ENCODE measurements around the gene STX11. TPM values are rescaled to one million over a fixed set of nuclear protein-coding genes. Genes with fewer than 3 reads are reported as not detected.

Gene STX11
- total RNA-seq, 1 experiment from 2014 or later, result 0.17 TPM

DNA sequence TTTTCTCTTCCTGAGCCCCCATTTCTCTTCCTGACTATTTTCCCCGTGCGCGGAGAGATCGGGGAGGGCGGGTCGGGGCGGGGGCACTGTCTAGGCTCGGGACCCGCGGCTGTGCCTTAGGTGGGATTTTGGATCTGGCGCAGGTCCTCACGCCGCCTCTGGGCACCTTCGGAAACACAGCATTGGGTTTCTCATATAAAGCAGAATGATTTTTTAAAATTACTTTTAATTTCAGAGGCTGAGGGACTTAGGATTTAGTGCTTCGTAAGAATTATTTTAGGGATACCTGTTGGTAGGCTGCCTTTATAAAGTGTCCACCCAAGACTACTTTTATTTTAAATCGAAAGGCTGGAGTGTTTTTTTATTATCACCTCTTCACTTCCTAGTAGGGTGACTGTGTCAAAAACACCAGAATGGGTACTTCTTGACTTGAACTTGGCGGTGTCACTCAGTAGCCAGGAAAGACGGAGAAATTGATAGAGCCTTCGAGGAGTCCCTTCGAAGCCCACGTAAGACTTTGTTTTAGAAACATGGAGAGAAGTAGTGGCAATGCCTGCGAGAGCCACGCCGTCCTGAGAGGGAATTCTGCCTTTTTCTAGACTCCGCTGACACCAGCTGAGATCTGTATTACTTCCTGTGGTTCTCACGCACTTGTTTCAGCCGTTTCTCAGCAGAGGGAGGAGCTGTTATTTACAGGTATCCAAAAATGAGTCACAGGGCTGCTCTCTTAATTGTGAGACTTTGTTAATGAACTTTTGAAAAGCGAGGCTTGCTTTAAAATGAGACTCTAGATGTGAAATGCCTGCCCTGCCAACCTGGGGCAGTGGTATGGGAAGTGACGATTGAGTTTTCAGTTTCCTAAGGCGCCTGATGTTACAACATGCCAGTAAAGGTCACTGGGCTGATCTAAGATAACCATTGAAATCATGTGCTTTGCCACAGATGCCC is 667 bp downstream of the STX11 start (continued):
- TF ChIP-seq, protein P1, sequence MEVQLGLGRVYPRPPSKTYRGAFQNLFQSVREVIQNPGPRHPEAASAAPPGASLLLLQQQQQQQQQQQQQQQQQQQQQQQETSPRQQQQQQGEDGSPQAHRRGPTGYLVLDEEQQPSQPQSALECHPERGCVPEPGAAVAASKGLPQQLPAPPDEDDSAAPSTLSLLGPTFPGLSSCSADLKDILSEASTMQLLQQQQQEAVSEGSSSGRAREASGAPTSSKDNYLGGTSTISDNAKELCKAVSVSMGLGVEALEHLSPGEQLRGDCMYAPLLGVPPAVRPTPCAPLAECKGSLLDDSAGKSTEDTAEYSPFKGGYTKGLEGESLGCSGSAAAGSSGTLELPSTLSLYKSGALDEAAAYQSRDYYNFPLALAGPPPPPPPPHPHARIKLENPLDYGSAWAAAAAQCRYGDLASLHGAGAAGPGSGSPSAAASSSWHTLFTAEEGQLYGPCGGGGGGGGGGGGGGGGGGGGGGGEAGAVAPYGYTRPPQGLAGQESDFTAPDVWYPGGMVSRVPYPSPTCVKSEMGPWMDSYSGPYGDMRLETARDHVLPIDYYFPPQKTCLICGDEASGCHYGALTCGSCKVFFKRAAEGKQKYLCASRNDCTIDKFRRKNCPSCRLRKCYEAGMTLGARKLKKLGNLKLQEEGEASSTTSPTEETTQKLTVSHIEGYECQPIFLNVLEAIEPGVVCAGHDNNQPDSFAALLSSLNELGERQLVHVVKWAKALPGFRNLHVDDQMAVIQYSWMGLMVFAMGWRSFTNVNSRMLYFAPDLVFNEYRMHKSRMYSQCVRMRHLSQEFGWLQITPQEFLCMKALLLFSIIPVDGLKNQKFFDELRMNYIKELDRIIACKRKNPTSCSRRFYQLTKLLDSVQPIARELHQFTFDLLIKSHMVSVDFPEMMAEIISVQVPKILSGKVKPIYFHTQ (CRISPR knock-in tag; IDR thresholded peaks at IDR 0.05), result no peak
- TF ChIP-seq, protein P2, sequence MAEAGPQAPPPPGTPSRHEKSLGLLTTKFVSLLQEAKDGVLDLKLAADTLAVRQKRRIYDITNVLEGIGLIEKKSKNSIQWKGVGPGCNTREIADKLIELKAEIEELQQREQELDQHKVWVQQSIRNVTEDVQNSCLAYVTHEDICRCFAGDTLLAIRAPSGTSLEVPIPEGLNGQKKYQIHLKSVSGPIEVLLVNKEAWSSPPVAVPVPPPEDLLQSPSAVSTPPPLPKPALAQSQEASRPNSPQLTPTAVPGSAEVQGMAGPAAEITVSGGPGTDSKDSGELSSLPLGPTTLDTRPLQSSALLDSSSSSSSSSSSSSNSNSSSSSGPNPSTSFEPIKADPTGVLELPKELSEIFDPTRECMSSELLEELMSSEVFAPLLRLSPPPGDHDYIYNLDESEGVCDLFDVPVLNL (CRISPR knock-in tag; IDR thresholded peaks at IDR 0.05; ENCODE audit: borderline replicate concordance, low read depth), result no peak
- no peak for TF ChIP-seq FOXP1 (CRISPR knock-in tag; IDR thresholded peaks at IDR 0.05; ENCODE audit: borderline replicate concordance)
- no peak for TF ChIP-seq USF1 (CRISPR knock-in tag; IDR thresholded peaks at IDR 0.05)
- no peak for TF ChIP-seq SP1 (CRISPR knock-in tag; conservative IDR thresholded peaks at IDR 0.05)
- no peak for TF ChIP-seq GRHL2 (CRISPR knock-in tag; IDR thresholded peaks at IDR 0.05; ENCODE audit: insufficient replicate concordance, severe bottlenecking)

- ChIA-PET POLR2A (no interaction called here), CTCF (no interaction called here)
- peaks cover 19% of the 10 kb centered on the region for H3K4me1 Mint-ChIP-seq
- no peak overlapping the region for H3K4me3 Mint-ChIP-seq
- H3K27me3 Mint-ChIP-seq (ENCODE audit: low read depth), result peaks cover 55% of the 10 kb centered on the region
- TF ChIP-seq FOXJ3 (CRISPR knock-in tag; IDR thresholded peaks at IDR 0.05; ENCODE audit: borderline replicate concordance), result no peak
- no peak for TF ChIP-seq IRF2 (CRISPR knock-in tag; IDR thresholded peaks at IDR 0.05; ENCODE audit: borderline replicate concordance, low read depth)
- no peak for TF ChIP-seq ZNF121 (CRISPR knock-in tag; IDR thresholded peaks at IDR 0.05)
- no peak for TF ChIP-seq CREM (CRISPR knock-in tag; IDR thresholded peaks at IDR 0.05)
- TF ChIP-seq OVOL2 (CRISPR knock-in tag; IDR thresholded peaks at IDR 0.05; ENCODE audit: borderline replicate concordance), result no peak
- TF ChIP-seq SMAD4 (CRISPR knock-in tag; IDR thresholded peaks at IDR 0.05), result no peak
- no peak for TF ChIP-seq ZNF219 (CRISPR knock-in tag; IDR thresholded peaks at IDR 0.05; ENCODE audit: borderline replicate concordance)
- TF ChIP-seq TP53 (CRISPR knock-in tag; IDR thresholded peaks at IDR 0.05), result no peak
- no peak for TF ChIP-seq HMGXB4 (CRISPR knock-in tag; IDR thresholded peaks at IDR 0.05)
- no peak for TF ChIP-seq MXD4 (CRISPR knock-in tag; IDR thresholded peaks at IDR 0.05; ENCODE audit: borderline replicate concordance)
- TF ChIP-seq, protein P3, sequence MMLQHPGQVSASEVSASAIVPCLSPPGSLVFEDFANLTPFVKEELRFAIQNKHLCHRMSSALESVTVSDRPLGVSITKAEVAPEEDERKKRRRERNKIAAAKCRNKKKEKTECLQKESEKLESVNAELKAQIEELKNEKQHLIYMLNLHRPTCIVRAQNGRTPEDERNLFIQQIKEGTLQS (CRISPR knock-in tag; conservative IDR thresholded peaks at IDR 0.05), result no peak
- no peak for TF ChIP-seq HMGA2 (CRISPR knock-in tag; IDR thresholded peaks at IDR 0.05)
- no peak for TF ChIP-seq RELA (CRISPR knock-in tag; IDR thresholded peaks at IDR 0.05; ENCODE audit: borderline replicate concordance)
- DNase-seq (ENCODE audit: low spot score), result no peak
- ATAC-seq, result no peak
- H3K36me3 Mint-ChIP-seq, result no peaks in the 10 kb centered on the region
- no peak overlapping the region for H3K27ac Mint-ChIP-seq
- no peaks in the 10 kb centered on the region for H3K9me3 Mint-ChIP-seq
Measured at GRCh38 chr6:144152334-144152900, 2.1 kb downstream of the STX11 start.
